ENCODE data around the gene DCAF16.
"Not testable (repeated sequence)": the region's sequence is repeated elsewhere in the genome, so short reads cannot be mapped to it uniquely, and the experiment has no call there.

DCAF16 gene

GRCh38 chr4:17810260-17811077, at the start of gene DCAF16, which contains the start of gene NCAPG:
TSS of gene DCAF16 (minus strand) at chr4:17810757. CDS start at chr4:17804141, 6,616 bp downstream.
TSS of gene NCAPG (plus strand) at chr4:17810979. CDS start at chr4:17811078, 99 bp downstream.
- peak; percentile 100 for DNase-seq

GRCh38 chr4:17859793-17860406, 49.3 kb upstream of the DCAF16 start:
- no peak for DNase-seq

GRCh38 chr4:17854036-17854435, 43.5 kb upstream of the DCAF16 start:
- no peak for DNase-seq

GRCh38 chr4:17851959-17852358, 41.4 kb upstream of the DCAF16 start:
- DNase-seq = no peak

- not testable (repeated sequence) for DNase-seq
Measured at GRCh38 chr4:17850295-17850694, 39.7 kb upstream of the DCAF16 start.

- DNase-seq = no peak
Measured at GRCh38 chr4:17846266-17846665, 35.7 kb upstream of the DCAF16 start.

GRCh38 chr4:17823871-17824669, 13.5 kb upstream of the DCAF16 start:
- DNase-seq = no peak

GRCh38 chr4:17817027-17817426, 6.5 kb upstream of the DCAF16 start:
- no peak for DNase-seq

GRCh38 chr4:17816142-17816541, 5.6 kb upstream of the DCAF16 start:
- DNase-seq = no peak

GRCh38 chr4:17814140-17814539, 3.6 kb upstream of the DCAF16 start:
- DNase-seq = no peak

GRCh38 chr4:17812801-17813200, 2.2 kb upstream of the DCAF16 start:
- DNase-seq = no peak

- no peak for DNase-seq
Measured at GRCh38 chr4:17812125-17812524, 1.6 kb upstream of the DCAF16 start.

- DNase-seq = no peak
Measured at GRCh38 chr4:17811078-17811603, 584 bp upstream of the DCAF16 start.

- no peak for DNase-seq
Measured at GRCh38 chr4:17809667-17810066, 890 bp downstream of the DCAF16 start.

GRCh38 chr4:17807446-17807845, 3.1 kb downstream of the DCAF16 start:
- DNase-seq = no peak

GRCh38 chr4:17805580-17806155, 4.9 kb downstream of the DCAF16 start:
- DNase-seq = no peak

GRCh38 chr4:17797808-17798207, 12.7 kb downstream of the DCAF16 start:
- DNase-seq = no peak

GRCh38 chr4:17794730-17795129, 15.8 kb downstream of the DCAF16 start:
- no peak for DNase-seq

GRCh38 chr4:17788956-17789355, 21.6 kb downstream of the DCAF16 start:
- DNase-seq = no peak

- DNase-seq = no peak
Measured at GRCh38 chr4:17787315-17787714, 23.2 kb downstream of the DCAF16 start.

- DNase-seq = no peak
Measured at GRCh38 chr4:17786567-17786966, 24.0 kb downstream of the DCAF16 start.

GRCh38 chr4:17785858-17786257, 24.7 kb downstream of the DCAF16 start:
- no peak for DNase-seq
